ENCODE measurements around the gene PSMB5.

- TF ChIP-seq EZH2 (IDR thresholded peaks at IDR 0.05; ENCODE audit: borderline replicate concordance): no peak
- TF ChIP-seq EZH2phosphoT487 (IDR thresholded peaks at IDR 0.05; ENCODE audit: low read depth, severe bottlenecking, unreplicated experiment): no peak
Measured at GRCh38 chr14:23030936-23031335, 3.8 kb downstream of the PSMB5 start.

Measured in hepatocyte (in vitro differentiated cells).